GM19395 (cell line): ENCODE measurements around the gene PIK3R4.
A peak's percentile ranks its signal among the peaks of the same experiment; 100 is the strongest.

Experiments used
- ATAC-seq: cut with Tn5 transposase; IDR thresholded peaks from one replicate; pipeline ENCODE4 v1.9.1; 2021; ENCODE audit warnings: mild to moderate bottlenecking, moderate library complexity; ENCODE audit not compliant: unreplicated experiment

The PIK3R4 gene

DNA sequence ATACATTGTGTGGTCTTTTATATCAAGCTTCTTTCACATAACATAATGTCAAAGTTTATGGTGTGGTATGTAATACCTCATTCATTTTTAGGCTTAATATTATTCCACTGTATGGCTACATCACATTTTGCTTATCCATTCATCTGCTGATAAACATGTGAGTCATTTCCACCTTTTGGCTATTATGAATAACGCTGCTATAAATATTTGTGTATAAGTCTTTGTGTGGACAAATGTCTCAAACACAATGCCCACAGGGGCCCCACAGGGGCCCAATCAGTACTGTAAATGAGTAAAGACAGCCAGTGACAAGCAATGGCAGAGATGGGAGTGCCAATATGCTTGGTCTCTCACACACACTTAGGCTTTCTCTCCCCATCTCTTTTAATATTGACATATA, 54.2 kb downstream of the PIK3R4 start:
- ATAC-seq, result no peak

DNA sequence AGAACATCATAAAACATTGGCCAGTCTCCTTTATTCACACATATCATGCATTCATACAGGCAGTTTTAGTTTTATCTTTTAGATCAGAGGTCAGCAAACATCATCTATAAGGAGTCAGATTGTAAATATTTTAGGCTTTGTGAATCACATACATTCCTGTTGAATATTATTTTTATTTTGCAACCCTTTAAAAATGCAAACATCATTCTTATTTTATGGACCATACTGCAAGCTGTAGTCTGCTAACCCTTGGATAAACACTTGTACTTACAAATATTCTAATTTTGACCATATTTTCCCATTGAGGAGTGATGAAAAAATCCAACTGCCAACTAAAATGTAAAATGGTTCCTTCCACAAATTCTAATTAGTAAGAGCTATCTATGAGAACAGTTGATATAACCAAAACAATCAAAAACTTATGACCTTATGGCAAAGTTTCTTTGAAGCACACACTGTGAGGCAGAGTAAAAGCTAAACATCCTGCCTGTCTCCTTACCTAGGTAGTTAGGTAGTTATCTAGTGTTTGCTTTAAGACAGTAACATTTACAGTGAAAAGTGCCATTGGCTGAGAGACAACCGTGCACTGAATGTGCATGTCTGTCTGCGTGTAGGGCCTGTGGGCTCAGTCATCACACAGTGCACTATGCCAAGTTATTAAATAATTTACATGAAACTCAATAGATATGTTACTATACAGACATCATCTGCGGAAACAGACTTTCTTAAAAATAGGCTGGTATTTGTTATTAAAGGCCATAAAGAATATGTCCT, 57.7 kb downstream of the PIK3R4 start:
- ATAC-seq, result no peak

DNA sequence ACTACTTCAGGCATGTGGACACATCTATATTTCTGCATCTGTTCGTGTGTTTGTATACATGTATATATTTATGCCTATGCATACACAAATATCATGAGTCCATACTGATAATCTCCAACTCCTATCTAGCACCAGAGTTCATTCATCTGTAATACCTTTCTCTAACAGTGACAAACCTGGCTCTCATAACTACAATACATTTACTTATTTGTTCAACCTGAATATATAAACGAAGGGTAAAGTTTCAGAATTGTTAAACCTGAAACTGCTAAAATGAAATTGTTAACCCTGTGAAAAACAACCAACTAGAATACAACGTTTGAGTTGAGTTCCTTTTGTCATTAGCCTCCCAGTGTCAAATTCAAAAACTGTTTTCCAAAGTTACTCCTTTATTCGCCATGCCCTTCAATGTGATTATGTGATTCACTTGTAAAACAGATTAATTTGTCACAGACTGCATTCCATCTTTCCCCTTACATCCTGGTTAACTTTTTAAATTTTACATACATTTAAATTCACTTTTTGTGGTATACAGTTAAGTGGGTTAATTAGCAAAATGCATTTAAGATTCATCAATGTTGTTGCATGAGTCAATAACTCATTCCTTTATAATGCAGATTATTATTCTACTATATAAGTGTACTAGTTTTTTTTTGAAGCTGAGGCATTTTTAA, 58.5 kb downstream of the PIK3R4 start:
- peak; percentile 76 for ATAC-seq

DNA sequence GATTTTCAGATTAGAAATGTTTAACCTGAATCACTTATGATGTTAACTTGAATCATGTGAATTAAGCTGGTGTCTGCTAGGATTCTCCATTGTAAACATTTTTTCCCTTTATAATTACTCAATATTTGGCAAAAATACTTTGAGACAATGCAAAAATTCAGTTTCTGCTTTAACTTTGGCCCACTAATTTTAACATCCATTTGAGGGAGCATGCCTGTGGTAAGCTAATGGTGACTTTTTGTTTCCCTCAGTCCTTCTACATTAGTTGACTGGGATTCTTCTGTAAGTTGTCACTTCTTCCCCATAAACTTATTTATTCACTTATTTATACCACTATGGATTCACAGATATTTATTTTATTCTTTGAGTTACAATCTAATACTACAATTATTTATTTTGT, 59.3 kb downstream of the PIK3R4 start:
- ATAC-seq, result no peak

DNA sequence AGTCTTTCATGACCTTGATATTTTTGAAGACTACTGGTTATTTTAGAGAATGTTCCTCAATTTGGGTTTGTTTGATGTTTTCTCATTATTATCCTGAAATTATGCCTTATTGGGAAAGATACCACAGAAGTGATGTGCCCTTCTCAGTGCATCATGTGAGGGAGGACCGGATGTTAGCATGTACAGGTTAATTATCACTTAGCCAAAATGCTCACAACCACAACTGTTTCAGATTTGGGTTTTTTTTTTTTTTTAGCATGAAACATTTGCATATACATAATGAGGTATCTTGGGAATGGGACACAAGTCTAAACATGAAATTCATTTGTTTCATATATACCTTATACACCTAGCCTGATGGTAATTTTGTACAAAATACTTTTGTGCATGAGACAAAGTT, 59.8 kb downstream of the PIK3R4 start:
- ATAC-seq, result peak; percentile 58

DNA sequence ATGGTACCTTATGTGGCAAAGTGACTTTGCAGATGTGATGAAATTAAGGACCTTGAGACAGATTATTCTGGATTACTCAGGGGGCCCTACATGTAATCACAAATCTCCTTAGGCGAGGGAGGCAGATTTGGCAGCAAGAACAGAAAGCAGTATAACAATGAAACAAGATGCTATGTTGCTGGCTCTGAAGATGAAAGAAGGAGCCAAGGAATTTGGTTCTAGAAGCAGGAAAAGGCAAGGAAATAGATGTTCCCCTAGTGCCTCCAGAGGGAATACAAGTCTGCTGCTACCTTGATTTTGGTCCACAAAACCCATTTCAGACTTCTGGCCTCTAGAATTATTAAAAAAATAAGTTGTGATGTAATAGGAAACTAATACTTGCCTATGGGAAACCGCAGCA, 64.5 kb downstream of the PIK3R4 start:
- ATAC-seq, result no peak

DNA sequence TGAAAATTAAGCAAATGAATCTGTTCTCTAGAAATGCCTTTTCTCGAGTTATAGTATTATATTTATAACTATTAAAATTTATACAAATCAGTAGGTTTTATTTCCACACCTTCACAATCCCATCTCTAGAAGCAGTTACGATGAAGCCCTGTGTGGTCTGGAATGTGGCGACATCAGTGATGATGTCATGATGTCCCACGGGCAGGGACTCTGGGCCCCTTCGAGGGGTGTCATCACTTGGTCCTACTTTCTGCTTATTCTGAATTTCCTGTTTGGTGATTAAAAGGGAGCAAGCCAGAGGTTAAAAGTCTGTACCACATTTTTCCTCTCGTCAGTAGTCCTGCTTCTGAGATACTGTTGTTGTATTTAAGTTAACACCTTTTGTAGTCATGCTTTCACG, 67.4 kb downstream of the PIK3R4 start:
- no peak for ATAC-seq

DNA sequence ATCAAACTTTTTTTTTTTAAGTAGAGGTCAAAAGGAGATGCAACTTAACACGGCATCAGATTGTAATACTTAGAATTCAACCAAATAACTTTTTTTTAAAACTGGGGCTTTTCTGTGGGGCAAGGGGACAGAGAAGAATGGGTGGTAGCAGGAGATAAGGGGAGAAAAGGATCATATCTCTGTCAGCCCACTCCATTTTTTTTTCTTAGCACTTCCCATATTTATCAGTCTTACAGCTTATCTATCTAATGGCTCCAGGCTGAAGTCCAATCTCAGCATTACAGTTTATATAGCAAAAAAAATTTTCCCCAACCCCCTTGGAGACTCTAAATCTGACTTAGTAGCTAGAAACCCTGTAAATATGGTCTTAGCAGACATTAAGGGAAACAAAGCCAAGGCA, 69.3 kb downstream of the PIK3R4 start:
- no peak for ATAC-seq

DNA sequence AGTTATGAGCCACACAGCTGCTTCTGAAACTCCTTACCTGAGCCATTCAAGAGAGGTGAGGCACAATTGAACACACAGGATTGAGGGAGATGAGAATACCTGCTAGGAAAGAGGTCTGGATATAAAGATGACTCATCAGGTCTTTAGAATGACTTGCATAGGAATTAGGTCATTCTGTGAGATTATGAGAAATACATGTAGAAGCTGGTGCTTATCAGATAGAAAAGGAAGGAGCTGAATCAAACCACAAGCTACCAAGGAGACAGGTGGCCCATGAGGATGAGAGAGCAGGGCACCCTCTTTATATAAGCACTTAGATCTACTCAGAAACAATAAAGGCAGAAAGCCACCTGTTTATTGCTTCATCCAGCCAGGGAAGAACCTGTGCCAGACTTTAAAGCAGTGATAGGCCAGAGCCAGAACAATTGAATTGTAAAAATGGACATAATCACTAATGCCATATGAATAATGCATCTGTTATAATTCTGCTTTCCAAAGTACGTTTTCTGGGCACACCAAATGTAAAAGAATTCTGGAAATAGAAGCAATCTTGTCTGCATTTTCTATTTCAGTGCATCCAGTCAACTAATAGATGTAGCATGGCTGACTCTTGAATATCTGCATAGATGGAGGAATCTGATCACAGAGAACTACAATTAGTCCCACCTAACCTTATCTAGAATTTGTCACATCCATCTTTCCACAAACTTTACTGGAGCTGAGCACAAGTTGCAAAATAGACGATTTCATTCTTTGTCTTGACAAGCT, 74.9 kb downstream of the PIK3R4 start:
- no peak for ATAC-seq

DNA sequence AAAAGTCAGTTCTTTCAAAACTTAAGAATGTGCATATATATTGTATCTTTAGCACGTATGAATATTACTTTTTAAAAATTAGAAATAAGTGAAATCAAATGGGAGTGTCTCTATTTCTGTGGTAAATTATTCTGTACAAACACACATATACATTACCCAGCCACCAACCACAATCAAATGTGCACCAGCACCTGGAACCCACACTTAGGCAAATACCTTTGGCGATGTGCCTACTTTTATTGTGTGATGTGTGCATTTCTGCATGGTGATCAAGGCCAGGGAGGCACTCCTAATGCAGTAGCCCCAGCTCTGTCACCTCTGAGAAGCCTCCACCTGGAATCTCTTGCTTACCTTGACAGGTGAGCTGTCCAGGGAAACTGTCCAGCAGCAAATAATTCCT, 76.9 kb downstream of the PIK3R4 start:
- no peak for ATAC-seq

DNA sequence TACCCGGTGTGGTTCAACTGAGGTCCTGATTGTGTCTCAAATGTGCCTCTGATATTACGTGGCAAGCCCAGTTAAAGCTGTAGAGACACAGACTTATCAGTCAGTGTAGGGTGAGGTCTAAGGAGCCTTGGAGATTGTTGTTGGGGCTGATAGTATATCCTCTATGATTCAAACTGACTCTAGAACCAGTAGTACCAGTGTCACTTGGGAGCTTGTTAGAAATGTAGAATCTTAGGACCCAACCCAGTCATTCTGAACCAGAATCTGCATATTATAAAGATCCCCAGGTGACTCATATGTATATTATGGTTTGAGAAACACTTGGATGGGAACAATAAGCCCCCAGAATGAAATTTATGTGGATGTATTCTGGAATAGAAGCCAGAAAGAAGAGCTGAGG, 83.5 kb downstream of the PIK3R4 start:
- ATAC-seq, result no peak

DNA sequence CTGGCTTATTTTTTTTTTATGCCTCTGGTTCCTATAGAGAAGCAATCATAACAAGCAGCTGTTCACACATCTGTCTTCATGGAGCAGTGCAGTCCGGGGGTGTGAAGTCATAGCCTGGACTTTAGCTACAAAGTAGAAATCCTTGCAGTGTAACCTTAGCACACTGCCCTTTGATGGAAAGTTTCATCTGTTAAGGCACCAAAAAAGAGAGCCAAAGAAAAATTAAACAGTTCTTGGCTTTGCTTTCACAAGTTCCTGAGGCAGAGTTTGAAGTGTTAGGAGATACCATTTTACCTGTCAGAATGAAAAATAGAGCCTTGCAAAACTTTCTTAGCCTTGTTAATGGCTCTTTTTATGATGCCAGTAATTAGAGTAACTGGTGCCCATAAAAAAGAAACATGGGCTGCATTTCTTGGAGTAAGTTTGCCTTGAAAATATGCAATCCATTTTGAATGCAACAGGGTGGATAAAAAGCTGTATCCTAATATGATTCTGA, 84.1 kb downstream of the PIK3R4 start:
- ATAC-seq, result no peak

DNA sequence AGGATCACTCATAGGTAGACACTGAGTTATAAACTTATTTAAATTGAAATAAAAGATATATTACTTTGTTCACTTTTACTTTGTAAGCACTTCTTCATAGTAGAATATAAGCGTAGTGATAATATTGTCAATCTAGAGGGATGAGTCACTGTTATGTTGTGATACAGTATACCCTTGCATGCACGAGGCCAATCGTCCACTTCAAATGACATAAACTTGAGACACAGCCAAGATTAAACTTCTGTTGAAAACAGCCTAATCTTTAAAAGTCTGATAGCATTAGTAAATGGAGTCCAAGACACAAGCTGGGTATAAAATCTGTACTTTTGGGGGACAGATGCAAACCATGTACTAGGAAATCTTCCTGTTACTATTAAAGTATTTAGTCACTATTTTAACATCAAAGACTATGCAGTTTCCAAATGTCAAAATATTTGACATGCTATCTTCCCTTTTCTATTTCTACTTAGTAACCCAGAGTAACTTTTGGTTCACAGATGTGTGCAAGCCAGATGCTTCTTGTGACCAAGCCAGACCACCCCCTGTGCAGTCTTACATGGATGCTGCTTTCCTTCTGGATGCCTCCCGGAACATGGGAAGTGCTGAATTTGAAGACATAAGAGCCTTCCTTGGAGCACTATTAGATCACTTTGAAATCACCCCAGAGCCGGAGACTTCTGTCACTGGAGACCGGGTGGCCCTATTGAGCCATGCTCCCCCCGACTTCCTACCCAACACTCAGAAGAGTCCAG, 85.3 kb downstream of the PIK3R4 start:
- ATAC-seq, result no peak

DNA sequence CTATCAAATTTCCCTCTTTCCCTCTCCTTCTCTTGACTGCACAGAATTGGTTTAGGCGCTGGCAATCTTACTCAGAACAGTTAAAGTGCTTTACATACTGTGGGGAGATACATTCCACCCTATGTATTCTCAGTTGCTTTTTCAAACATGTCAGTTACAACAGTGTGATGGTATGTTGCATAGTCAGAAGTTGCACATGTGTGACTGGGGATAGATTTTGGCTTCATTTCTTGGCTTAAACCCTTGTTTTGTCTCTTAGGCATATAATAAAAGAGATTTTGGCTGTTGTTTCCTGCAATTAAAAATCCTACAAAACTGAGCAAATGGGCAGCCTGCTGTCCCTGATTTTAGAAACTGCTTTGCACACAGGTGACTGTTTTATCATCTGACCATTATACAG, 86.7 kb downstream of the PIK3R4 start:
- ATAC-seq, result no peak

DNA sequence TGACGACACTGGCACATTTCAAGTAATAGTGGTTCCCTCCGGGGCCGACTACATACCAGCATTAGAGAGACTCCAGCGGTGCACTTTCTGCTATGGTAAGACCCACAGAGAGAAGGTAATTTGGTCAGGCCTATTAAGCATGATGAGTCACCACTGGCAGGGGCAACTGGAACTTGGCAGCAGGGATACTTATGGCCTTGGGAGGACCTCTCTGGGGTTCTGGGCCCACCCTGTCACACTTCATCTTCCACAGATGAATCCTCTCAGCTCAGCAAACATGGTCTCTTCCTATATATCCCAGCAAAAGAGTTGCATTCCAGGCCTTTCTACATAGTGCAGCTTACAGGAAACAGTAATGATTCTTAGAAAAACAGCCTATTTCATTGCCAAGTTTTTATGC, 88.0 kb downstream of the PIK3R4 start:
- no peak for ATAC-seq

DNA sequence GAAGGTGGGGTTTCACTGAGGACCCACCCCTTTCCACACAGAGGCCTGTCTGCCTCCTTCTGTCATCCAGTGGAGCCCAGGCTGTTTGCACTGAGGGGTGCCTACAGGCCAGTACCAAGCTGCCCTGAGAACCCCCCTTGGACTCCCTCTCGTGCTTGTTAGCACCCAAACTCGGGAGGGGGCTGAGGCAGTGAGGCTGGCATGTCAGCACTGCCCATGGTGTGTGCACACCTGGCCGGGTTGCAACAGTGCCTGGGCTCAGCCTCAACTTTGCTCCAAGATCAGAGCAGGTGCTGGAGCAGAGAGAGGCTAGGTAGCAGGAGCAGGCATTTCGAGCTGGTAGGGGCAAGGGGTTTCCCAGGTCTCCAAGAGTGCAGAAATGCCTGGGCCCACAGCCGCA, 90.0 kb downstream of the PIK3R4 start:
- no peak for ATAC-seq

DNA sequence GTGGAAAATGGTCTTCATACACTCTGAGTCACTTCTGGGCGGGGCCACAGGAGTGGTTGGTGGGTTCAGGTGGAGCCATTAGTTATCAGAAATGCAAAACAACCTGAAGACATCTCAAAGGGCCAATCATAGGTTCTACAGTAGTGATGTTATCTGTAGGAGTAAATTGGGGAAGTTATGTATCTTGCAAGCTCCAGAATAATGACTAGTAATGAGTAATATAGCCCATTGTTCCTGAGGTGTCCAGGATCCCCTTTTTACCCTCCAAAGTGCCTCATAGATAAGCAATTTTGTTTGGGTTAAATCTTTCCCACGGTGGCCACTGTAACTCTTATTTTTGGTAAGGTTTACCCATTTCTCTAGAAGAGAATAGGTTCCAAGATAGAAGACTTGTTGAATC, 91.7 kb downstream of the PIK3R4 start:
- ATAC-seq, result no peak

DNA sequence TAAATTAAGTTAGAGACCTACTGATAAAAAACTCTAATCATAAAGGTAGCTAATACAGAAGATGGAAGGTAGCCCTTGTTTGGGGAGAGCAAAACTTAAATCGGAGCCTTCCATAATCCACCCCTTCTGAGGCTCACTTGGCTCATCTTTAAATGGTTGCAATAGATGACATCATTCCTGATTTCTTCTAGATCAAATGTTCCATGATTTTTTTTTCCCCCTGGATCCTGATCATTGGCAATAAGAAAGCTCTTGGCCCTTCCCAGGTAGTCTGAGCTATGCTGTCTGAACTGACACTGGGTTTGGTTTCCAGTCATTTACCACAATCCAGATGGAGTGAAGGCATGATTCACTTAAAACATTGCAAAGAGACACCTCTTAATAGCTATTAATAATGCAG, 92.5 kb downstream of the PIK3R4 start:
- no peak for ATAC-seq

DNA sequence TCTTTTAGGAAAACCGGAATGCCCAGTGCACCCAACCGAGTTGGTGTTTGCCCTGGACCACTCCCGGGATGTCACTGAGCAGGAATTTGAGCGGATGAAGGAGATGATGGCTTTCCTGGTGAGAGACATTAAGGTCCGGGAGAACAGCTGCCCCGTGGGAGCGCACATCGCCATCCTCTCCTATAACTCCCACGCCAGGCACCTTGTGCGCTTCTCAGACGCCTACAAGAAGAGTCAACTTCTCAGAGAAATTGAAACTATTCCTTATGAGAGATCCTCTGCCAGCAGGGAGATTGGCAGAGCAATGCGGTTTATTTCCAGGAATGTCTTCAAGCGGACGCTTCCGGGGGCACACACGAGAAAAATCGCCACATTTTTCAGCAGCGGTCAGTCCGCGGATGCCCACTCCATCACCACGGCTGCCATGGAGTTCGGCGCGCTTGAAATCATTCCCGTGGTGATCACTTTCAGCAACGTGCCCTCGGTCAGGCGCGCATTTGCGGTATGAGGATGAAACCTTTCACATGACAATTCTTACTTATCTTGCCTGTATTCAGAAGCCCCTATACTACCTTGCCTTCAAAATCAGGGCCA, 97.5 kb downstream of the PIK3R4 start:
- ATAC-seq, result no peak

DNA sequence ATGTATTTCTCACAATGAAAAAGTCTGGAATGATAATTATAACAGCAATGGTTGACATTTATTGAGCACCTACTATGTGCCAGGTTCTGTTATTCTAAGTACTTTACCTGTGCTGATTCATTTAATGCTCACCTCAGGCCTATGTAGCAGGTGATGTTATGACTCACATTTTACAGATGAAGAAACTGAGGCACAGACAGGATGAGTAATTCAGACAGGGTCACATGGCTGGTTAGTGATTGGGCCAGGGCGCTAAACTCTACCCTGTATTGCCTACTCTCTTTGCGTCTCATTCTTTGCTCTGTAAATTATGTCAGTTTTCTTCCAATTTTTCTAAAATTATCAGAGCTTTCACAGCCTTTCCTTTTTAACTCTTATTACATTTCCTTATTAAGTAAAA, 98.3 kb downstream of the PIK3R4 start:
- ATAC-seq, result no peak

DNA sequence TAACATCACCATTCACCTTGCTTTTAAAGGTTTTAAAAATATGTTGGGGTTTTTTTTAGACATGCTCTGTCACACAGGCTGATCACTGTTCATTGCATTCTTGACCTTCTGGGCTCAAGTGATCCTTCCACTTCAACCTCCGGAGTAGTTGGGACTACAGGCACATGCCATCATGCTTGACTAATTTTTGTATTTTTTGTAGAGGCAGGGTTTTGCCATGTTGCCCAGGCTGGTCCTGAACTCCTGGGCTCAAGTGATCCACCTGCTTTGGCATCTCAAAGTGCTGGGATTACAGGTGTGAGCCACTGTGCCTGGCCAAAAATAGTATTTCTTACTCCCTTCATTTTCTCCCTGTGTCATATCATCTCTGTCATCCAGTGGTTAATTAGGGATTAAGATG, 101.4 kb downstream of the PIK3R4 start:
- ATAC-seq, result no peak
